Neutrophil (primary cell): ENCODE data around the gene ATXN2.

ENCODE experiments used
- H3K27ac ChIP-seq: fragments of 200-600 bp; sonication (generic); 2 replicates; pipeline ENCODE4 v1.5.1; 2016; ENCODE audit warnings: mild to moderate bottlenecking, moderate library complexity
- H3K27me3 ChIP-seq: fragments of 200-600 bp; sonication (generic); 2 replicates; pipeline ENCODE4 v1.6.0; 2016; ENCODE audit warnings: mild to moderate bottlenecking
- H3K36me3 ChIP-seq: fragments of 200-600 bp; sonication (generic); 2 replicates; pipeline ENCODE4 v1.5.1; 2017
- H3K4me1 ChIP-seq, 2 experiments: fragments of 200-600 bp in 1 of 2; sonication (generic) in 1 of 2; 1 replicate in 1 of 2; 2 replicates in 1 of 2; pipeline versions ENCODE4 v1.5.1 to v1.6.1; 2013 to 2016; ENCODE audit warnings: low read depth in 1 of 2, low read length in 1 of 2, mild to moderate bottlenecking in 1 of 2, moderate library complexity in 1 of 2; ENCODE audit not compliant: control insufficient read depth in 1 of 2, insufficient read depth in 1 of 2
- H3K4me3 ChIP-seq, 2 experiments: fragments of 200-600 bp in 1 of 2; sonication (generic) in 1 of 2; 1 replicate in 1 of 2; 2 replicates in 1 of 2; pipeline ENCODE4 v1.5.1; 2013 to 2016; ENCODE audit warnings: low read depth in 1 of 2, low read length in 1 of 2, mild to moderate bottlenecking in 1 of 2, moderate library complexity in 1 of 2
- H3K9me3 ChIP-seq: fragments of 200-600 bp; sonication (generic); 2 replicates; pipeline ENCODE4 v1.5.1; 2016
- TF ChIP-seq, protein P1 (sequence below): fragments of 200-600 bp; sonication (generic); IDR thresholded peaks from 2 replicates; pipeline ENCODE4 v1.5.1; 2016; ENCODE audit warnings: antibody characterized with exemption

The ATXN2 gene

DNA sequence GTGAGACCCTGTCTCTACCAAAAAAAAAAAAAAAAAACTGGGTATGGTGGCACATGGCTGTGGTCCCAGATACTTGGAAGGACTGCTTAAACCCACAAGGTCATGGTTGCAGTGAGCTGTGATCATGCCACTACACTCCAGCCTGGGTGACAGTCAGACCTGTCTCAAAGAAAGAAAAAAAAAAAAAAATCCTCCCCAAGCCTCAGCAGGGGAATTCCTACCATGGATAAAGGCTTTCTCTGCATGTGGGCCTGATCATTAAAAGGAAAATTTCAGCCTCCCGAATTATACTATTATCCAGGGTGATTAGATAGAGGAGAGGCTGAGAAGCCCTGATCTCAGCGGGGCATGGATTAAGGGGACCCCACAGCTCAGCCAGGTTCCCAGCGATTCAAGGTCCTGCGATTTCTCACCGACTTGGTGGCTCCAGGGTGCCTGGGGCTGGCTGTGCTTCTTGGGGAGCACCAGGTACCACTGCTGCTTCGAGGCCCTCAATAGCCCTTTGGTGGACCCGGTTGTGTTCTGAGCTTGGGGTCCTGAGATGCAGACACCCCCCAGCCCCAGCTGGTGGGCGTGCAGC lies 187.8 kb downstream of the ATXN2 start:
- H3K4me1 ChIP-seq = peaks cover 58 to 66% of the 10 kb centered on the region in 2 experiments
- H3K27ac ChIP-seq = peak overlapping the region; percentile 67
- no peak overlapping the region for H3K4me3 ChIP-seq
- no peaks in the 10 kb centered on the region for H3K27me3 ChIP-seq
- TF ChIP-seq, protein P1, sequence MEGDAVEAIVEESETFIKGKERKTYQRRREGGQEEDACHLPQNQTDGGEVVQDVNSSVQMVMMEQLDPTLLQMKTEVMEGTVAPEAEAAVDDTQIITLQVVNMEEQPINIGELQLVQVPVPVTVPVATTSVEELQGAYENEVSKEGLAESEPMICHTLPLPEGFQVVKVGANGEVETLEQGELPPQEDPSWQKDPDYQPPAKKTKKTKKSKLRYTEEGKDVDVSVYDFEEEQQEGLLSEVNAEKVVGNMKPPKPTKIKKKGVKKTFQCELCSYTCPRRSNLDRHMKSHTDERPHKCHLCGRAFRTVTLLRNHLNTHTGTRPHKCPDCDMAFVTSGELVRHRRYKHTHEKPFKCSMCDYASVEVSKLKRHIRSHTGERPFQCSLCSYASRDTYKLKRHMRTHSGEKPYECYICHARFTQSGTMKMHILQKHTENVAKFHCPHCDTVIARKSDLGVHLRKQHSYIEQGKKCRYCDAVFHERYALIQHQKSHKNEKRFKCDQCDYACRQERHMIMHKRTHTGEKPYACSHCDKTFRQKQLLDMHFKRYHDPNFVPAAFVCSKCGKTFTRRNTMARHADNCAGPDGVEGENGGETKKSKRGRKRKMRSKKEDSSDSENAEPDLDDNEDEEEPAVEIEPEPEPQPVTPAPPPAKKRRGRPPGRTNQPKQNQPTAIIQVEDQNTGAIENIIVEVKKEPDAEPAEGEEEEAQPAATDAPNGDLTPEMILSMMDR = no peak
- no peaks in the 10 kb centered on the region for H3K9me3 ChIP-seq
- peaks cover 4% of the 10 kb centered on the region for H3K36me3 ChIP-seq

- no peaks in the 10 kb centered on the region for H3K9me3 ChIP-seq
- peak overlapping the region in 1 of 2 experiments; percentile 25 for H3K4me3 ChIP-seq
- peaks cover 58 to 66% of the 10 kb centered on the region in 2 experiments for H3K4me1 ChIP-seq
- H3K27me3 ChIP-seq = no peaks in the 10 kb centered on the region
- peak overlapping the region; percentile 95 for H3K27ac ChIP-seq
- TF ChIP-seq, protein P1 = no peak
- H3K36me3 ChIP-seq = no peaks in the 10 kb centered on the region
Observed at GRCh38 chr12:111410431-111411184, 188.5 kb downstream of the ATXN2 start.

- H3K36me3 ChIP-seq = no peaks in the 10 kb centered on the region
- no peaks in the 10 kb centered on the region for H3K27me3 ChIP-seq
- TF ChIP-seq, protein P1 = no peak
- H3K4me3 ChIP-seq = peak overlapping the region; percentile 25 to 47
- H3K4me1 ChIP-seq = peaks cover 62 to 73% of the 10 kb centered on the region in 2 experiments
- H3K27ac ChIP-seq = peak overlapping the region; percentile 95
- H3K9me3 ChIP-seq = no peaks in the 10 kb centered on the region
Observed at GRCh38 chr12:111409780-111410430, 189.2 kb downstream of the ATXN2 start.

DNA sequence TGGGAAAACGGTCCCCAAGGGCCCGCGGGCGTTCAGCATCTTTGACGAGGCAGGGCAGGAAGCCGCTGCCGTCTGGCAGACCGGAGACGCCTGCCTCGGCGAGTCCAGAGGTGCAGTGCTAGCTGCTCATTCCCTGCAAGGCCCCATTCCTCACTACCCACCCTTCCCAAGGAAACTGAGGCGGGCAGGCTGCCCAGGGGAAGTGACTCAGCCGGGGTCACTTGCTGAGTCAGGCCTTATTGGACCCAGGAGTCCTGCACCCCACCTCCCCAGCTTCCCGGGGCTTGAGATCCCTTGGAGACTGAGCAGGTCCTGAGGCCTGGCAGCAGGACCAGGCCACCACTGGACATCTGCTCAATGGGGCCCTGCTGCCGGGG lies 189.7 kb downstream of the ATXN2 start:
- Histone ChIP-seq H3K36me3 (no peaks in the 10 kb centered on the region), H3K27ac (peak overlapping the region; percentile 95), H3K4me1 (peaks cover 67 to 78% of the 10 kb centered on the region in 2 experiments), H3K27me3 (peaks cover 4% of the 10 kb centered on the region), H3K4me3 (peak overlapping the region; percentile 25 to 47), H3K9me3 (no peaks in the 10 kb centered on the region)
- TF ChIP-seq, protein P1 = no peak

GRCh38 chr12:111408686-111409402 lies 190.3 kb downstream of the ATXN2 start:
- peaks cover 4% of the 10 kb centered on the region for H3K27me3 ChIP-seq
- no peaks in the 10 kb centered on the region for H3K36me3 ChIP-seq
- peak overlapping the region; percentile 25 to 85 for H3K4me3 ChIP-seq
- peak overlapping the region; percentile 95 for H3K27ac ChIP-seq
- no peaks in the 10 kb centered on the region for H3K9me3 ChIP-seq
- TF ChIP-seq, protein P1 = no peak
- H3K4me1 ChIP-seq = peaks cover 73 to 82% of the 10 kb centered on the region in 2 experiments
